WTC11 (cell line): ENCODE results near the gene MASP2. TPM values are rescaled to one million over a fixed set of nuclear protein-coding genes. Genes with fewer than 3 reads are reported as not detected.

Experiments used
- ATAC-seq: fragments of 200-7000 bp; cut with Tn5 transposase; 2 replicates; pipeline ENCODE4 v1.10.0; 2021; ENCODE audit warnings: mild to moderate bottlenecking, moderate library complexity
- CTCF ChIA-PET: fragments of 300-600 bp; sonication (Branson Sonifier 250); formaldehyde crosslinking; loops from one replicate; lab custom pipeline; 2021; ENCODE audit warnings: antibody characterized with exemption; lab: Charles Lee
- POLR2A ChIA-PET: fragments of 350-600 bp; sonication (Branson Sonifier 250); formaldehyde crosslinking; loops from one replicate; lab custom pipeline; 2021; ENCODE audit warnings: antibody characterized with exemption; lab: Charles Lee
- DNase-seq: peaks from one replicate; pipeline ENCODE4 v3.0.0; 2021; ENCODE audit warnings: low spot score
- H3K27ac Mint-ChIP-seq: 2 replicates; pipeline ENCODE4 v1.8.0; 2021; ENCODE audit warnings: mixed read lengths
- H3K27me3 Mint-ChIP-seq: 2 replicates; pipeline ENCODE4 v1.8.0; 2021; ENCODE audit warnings: low read depth, mild to moderate bottlenecking, moderate library complexity, mixed read lengths
- H3K36me3 Mint-ChIP-seq: 2 replicates; pipeline ENCODE4 v1.8.0; 2021; ENCODE audit warnings: mixed read lengths
- H3K4me1 Mint-ChIP-seq: 2 replicates; pipeline ENCODE4 v1.8.0; 2022; ENCODE audit warnings: mixed read lengths
- H3K4me3 Mint-ChIP-seq: 2 replicates; pipeline ENCODE4 v1.8.0; 2021; ENCODE audit warnings: mild to moderate bottlenecking, moderate library complexity, mixed read lengths
- H3K9me3 Mint-ChIP-seq: 2 replicates; pipeline ENCODE4 v1.8.0; 2021; ENCODE audit warnings: mixed read lengths
- CREM ChIP-seq: sonication (generic); formaldehyde crosslinking; IDR thresholded peaks from 2 replicates; pipeline ENCODE4 v1.8.1; 2022; ENCODE audit warnings: mild to moderate bottlenecking, missing genetic modification reagents, moderate library complexity
- E2F5 ChIP-seq: sonication (generic); formaldehyde crosslinking; IDR thresholded peaks from 2 replicates; pipeline ENCODE4 v1.8.1; 2022; ENCODE audit warnings: mild to moderate bottlenecking, moderate library complexity, missing genetic modification reagents
- EMX1 ChIP-seq: fragments of 250-450 bp; sonication (Bioruptor Pico); IDR thresholded peaks from 2 replicates; pipeline ENCODE4 v1.8.0; 2021; ENCODE audit warnings: mild to moderate bottlenecking
- GABPB1 ChIP-seq: sonication (generic); formaldehyde crosslinking; IDR thresholded peaks from 2 replicates; pipeline ENCODE4 v1.8.1; 2023; ENCODE audit warnings: mild to moderate bottlenecking, missing genetic modification reagents
- HMGA2 ChIP-seq: fragments of 250-450 bp; sonication (Bioruptor Pico); IDR thresholded peaks from 2 replicates; pipeline ENCODE4 v1.4.0; 2021; ENCODE audit warnings: mild to moderate bottlenecking, moderate library complexity
- IRF2 ChIP-seq: sonication (generic); formaldehyde crosslinking; IDR thresholded peaks from 2 replicates; pipeline ENCODE4 v1.8.0; 2022; ENCODE audit warnings: low read depth, missing genetic modification reagents, borderline replicate concordance
- JAZF1 ChIP-seq: fragments of 250-450 bp; sonication (Bioruptor Pico); IDR thresholded peaks from 2 replicates; pipeline ENCODE4 v1.9.0; 2021; ENCODE audit warnings: moderate library complexity, mild to moderate bottlenecking, inconsistent platforms
- JUN ChIP-seq: sonication (generic); formaldehyde crosslinking; IDR thresholded peaks from 2 replicates; pipeline ENCODE4 v1.8.0; 2023; ENCODE audit warnings: mild to moderate bottlenecking, missing genetic modification reagents
- NFE2L1 ChIP-seq: sonication (generic); formaldehyde crosslinking; IDR thresholded peaks from 2 replicates; pipeline ENCODE4 v1.8.1; 2023; ENCODE audit warnings: missing genetic modification reagents
- NFYB ChIP-seq: sonication (generic); formaldehyde crosslinking; conservative IDR thresholded peaks from 2 replicates; pipeline ENCODE4 v1.8.0; 2022; ENCODE audit warnings: low read depth, missing genetic modification reagents
- NR2C2 ChIP-seq: sonication (generic); formaldehyde crosslinking; IDR thresholded peaks from 2 replicates; pipeline ENCODE4 v1.8.0; 2022; ENCODE audit warnings: mild to moderate bottlenecking, missing genetic modification reagents
- NR3C1 ChIP-seq: sonication (generic); formaldehyde crosslinking; conservative IDR thresholded peaks from 2 replicates; pipeline ENCODE4 v1.8.1; 2023; ENCODE audit warnings: low read depth, mild to moderate bottlenecking, missing genetic modification reagents
- RORB ChIP-seq: fragments of 250-450 bp; sonication (Bioruptor Pico); IDR thresholded peaks from 2 replicates; pipeline ENCODE4 v1.9.0; 2021; ENCODE audit warnings: mild to moderate bottlenecking
- SMAD3 ChIP-seq: sonication (generic); formaldehyde crosslinking; IDR thresholded peaks from 2 replicates; pipeline ENCODE4 v1.8.0; 2022; ENCODE audit warnings: missing genetic modification reagents, mild to moderate bottlenecking, borderline replicate concordance
- SMAD4 ChIP-seq: sonication (generic); formaldehyde crosslinking; IDR thresholded peaks from 2 replicates; pipeline ENCODE4 v1.8.0; 2022; ENCODE audit warnings: mild to moderate bottlenecking, missing genetic modification reagents
- SOX15 ChIP-seq: fragments of 250-450 bp; sonication (Bioruptor Pico); IDR thresholded peaks from 2 replicates; pipeline ENCODE4 v1.9.0; 2021; ENCODE audit warnings: mild to moderate bottlenecking
- TP53 ChIP-seq: sonication (generic); formaldehyde crosslinking; IDR thresholded peaks from 2 replicates; pipeline ENCODE4 v1.8.1; 2023; ENCODE audit warnings: mild to moderate bottlenecking, missing genetic modification reagents
- ZNF121 ChIP-seq: sonication (generic); formaldehyde crosslinking; IDR thresholded peaks from 2 replicates; pipeline ENCODE4 v1.8.0; 2023; ENCODE audit warnings: missing genetic modification reagents
- ZNF263 ChIP-seq: sonication (generic); formaldehyde crosslinking; IDR thresholded peaks from 2 replicates; pipeline ENCODE4 v1.8.1; 2022; ENCODE audit warnings: low read depth, mild to moderate bottlenecking, moderate library complexity, missing genetic modification reagents
- ZNF317 ChIP-seq: sonication (generic); formaldehyde crosslinking; IDR thresholded peaks from 2 replicates; pipeline ENCODE4 v1.8.1; 2023; ENCODE audit warnings: low read depth, mild to moderate bottlenecking, moderate library complexity, missing genetic modification reagents, borderline replicate concordance
- ZNF671 ChIP-seq: fragments of 250-450 bp; sonication (Bioruptor Pico); IDR thresholded peaks from 2 replicates; pipeline ENCODE4 v1.8.0; 2021; ENCODE audit warnings: mild to moderate bottlenecking
- total RNA-seq: library from RNA; stranded (reverse); gene quantifications from 3 replicates; pipeline ENCODE4 v1.2.3, GENCODE V29; 2021
- TF ChIP-seq, protein P1 (sequence below): sonication (generic); formaldehyde crosslinking; IDR thresholded peaks from 2 replicates; pipeline ENCODE4 v1.8.0; 2023; ENCODE audit warnings: mild to moderate bottlenecking, missing genetic modification reagents
- TF ChIP-seq, protein P2 (sequence below): fragments of 250-450 bp; sonication (Bioruptor Pico); IDR thresholded peaks from 2 replicates; pipeline ENCODE4 v1.9.0; 2021; ENCODE audit warnings: moderate library complexity, mild to moderate bottlenecking, inconsistent platforms, borderline replicate concordance
- TF ChIP-seq, protein P3 (sequence below): sonication (generic); formaldehyde crosslinking; IDR thresholded peaks from 2 replicates; pipeline ENCODE4 v1.8.0; 2022; ENCODE audit warnings: mild to moderate bottlenecking, missing genetic modification reagents
- TF ChIP-seq, protein P4 (sequence below): sonication (generic); formaldehyde crosslinking; IDR thresholded peaks from 2 replicates; pipeline ENCODE4 v1.8.0; 2022; ENCODE audit warnings: mild to moderate bottlenecking, missing genetic modification reagents
- TF ChIP-seq, protein P5 (sequence below): fragments of 250-450 bp; sonication (Bioruptor Pico); IDR thresholded peaks from 2 replicates; pipeline ENCODE4 v1.9.0; 2021; ENCODE audit warnings: mild to moderate bottlenecking

MASP2 gene
- total RNA-seq, 1 experiment from 2014 or later, result 0.57 TPM

GRCh38 chr1:11062965-11063401 is 15.9 kb upstream of the MASP2 start:
- POLR2A ChIA-PET, result no interaction called here
- TF ChIP-seq ZNF317 (CRISPR knock-in tag) (no peak), NFYB (CRISPR knock-in tag) (no peak), HMGA2 (CRISPR knock-in tag) (no peak), IRF2 (no peak), JAZF1 (no peak), TP53 (CRISPR knock-in tag) (no peak), GABPB1 (CRISPR knock-in tag) (no peak)
- TF ChIP-seq, protein P1, sequence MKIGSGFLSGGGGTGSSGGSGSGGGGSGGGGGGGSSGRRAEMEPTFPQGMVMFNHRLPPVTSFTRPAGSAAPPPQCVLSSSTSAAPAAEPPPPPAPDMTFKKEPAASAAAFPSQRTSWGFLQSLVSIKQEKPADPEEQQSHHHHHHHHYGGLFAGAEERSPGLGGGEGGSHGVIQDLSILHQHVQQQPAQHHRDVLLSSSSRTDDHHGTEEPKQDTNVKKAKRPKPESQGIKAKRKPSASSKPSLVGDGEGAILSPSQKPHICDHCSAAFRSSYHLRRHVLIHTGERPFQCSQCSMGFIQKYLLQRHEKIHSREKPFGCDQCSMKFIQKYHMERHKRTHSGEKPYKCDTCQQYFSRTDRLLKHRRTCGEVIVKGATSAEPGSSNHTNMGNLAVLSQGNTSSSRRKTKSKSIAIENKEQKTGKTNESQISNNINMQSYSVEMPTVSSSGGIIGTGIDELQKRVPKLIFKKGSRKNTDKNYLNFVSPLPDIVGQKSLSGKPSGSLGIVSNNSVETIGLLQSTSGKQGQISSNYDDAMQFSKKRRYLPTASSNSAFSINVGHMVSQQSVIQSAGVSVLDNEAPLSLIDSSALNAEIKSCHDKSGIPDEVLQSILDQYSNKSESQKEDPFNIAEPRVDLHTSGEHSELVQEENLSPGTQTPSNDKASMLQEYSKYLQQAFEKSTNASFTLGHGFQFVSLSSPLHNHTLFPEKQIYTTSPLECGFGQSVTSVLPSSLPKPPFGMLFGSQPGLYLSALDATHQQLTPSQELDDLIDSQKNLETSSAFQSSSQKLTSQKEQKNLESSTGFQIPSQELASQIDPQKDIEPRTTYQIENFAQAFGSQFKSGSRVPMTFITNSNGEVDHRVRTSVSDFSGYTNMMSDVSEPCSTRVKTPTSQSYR (CRISPR knock-in tag), result no peak
- Mint-ChIP-seq H3K27me3 (no peaks in the 10 kb centered on the region), H3K36me3 (peaks cover 36% of the 10 kb centered on the region), H3K27ac (no peak overlapping the region; the same call in 1 of the 2 replicates), H3K4me1 (peaks cover 13% of the 10 kb centered on the region), H3K4me3 (no peak overlapping the region), H3K9me3 (no peaks in the 10 kb centered on the region)
- DNase-seq, result no peak
- no peak for ATAC-seq
- CTCF ChIA-PET, result interaction anchor here (0.7 to 2.3 kb wide), 5 partner anchors 10 to 508 kb away, joined by 3 to 24 read pairs (median 7); partner anchors contain the start of gene EXOSC10

DNA sequence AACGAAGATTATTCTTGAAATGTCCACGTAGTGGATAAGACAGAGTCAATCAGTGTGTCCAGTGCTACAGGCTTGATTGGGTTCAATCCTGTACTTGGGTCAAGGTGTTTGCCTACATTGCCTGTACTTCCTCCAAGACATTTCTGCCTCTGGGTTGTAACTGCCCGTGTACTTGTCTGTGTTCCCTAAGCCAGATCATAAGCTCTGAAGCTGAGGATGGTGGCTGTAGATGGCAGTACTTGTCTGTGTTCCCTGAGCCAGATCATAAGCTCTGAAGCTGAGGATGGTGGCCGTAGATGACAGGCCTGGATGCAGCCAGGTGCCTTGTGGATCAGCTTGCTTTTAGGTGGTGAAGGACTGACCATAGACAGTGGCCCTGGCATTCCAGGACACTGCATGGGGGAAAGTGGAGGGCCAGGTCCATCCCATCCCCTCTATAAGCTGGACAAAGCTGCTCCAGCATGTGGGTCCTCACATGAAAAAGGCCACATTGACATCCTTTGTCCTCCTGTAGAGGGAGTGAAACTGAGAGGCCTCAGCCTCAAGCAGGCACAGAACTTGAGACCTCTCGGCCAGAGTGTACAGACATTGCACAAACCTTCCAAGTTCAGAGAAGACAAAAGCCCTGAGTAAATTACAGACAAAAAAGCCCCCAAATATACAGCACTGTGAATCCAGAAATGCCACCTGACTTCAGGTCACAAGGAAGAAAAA is 14.8 kb upstream of the MASP2 start:
- ChIA-PET CTCF (interaction anchor here (1.0 to 3.3 kb wide), 2 partner anchors 25 to 584 kb away, joined by 3 to 67 read pairs; no protein-coding TSS in a partner anchor), POLR2A (no interaction called here)
- Mint-ChIP-seq H3K9me3 (no peaks in the 10 kb centered on the region), H3K4me3 (peak overlapping the region; percentile 90), H3K4me1 (peaks cover 16% of the 10 kb centered on the region), H3K27ac (peak overlapping the region; percentile 63), H3K27me3 (no peaks in the 10 kb centered on the region), H3K36me3 (peaks cover 39% of the 10 kb centered on the region)
- DNase-seq, result no peak
- no peak for ATAC-seq
- TF ChIP-seq ZNF317 (CRISPR knock-in tag), result no peak
- no peak for TF ChIP-seq ZNF671 (CRISPR knock-in tag)
- no peak for TF ChIP-seq ZNF263 (CRISPR knock-in tag)
- no peak for TF ChIP-seq NR3C1 (CRISPR knock-in tag)
- TF ChIP-seq E2F5, result no peak
- TF ChIP-seq CREM (CRISPR knock-in tag), result no peak
- TF ChIP-seq EMX1 (CRISPR knock-in tag), result no peak
- TF ChIP-seq SMAD3, result no peak

GRCh38 chr1:11059968-11060830 is 13.2 kb upstream of the MASP2 start, which contains the start of gene SRM:
SRM (minus strand) TSS chr1:11060018; CDS start chr1:11059943, 75 bp downstream.
- ChIA-PET CTCF (interaction anchor here (0.6 to 3.3 kb wide), 5 partner anchors 9 to 43 kb away, joined by 3 to 67 read pairs (median 4); partner anchors contain the start of gene EXOSC10), POLR2A (interaction anchor here (0.5 to 1.0 kb wide), 4 partner anchors 39 to 311 kb away, joined by 3 read pairs; partner anchors contain the start of genes EXOSC10 and MTOR)
- peaks cover 16% of the 10 kb centered on the region for H3K4me1 Mint-ChIP-seq
- H3K27ac Mint-ChIP-seq, result peak within 1 kb of the TSS; percentile 94
- no peaks in the 10 kb centered on the region for H3K9me3 Mint-ChIP-seq
- H3K36me3 Mint-ChIP-seq, result peaks cover 24% of the 10 kb centered on the region
- DNase-seq (peak; percentile 93), ATAC-seq (peak; percentile 95)
- H3K4me3 Mint-ChIP-seq, result peak within 1 kb of the TSS; percentile 94
- H3K27me3 Mint-ChIP-seq, result no peaks in the 10 kb centered on the region
- no peak for TF ChIP-seq SMAD4 (CRISPR knock-in tag)
- no peak for TF ChIP-seq GABPB1 (CRISPR knock-in tag)
- TF ChIP-seq NR2C2 (CRISPR knock-in tag), result no peak
- no peak for TF ChIP-seq JUN
- TF ChIP-seq, protein P2, sequence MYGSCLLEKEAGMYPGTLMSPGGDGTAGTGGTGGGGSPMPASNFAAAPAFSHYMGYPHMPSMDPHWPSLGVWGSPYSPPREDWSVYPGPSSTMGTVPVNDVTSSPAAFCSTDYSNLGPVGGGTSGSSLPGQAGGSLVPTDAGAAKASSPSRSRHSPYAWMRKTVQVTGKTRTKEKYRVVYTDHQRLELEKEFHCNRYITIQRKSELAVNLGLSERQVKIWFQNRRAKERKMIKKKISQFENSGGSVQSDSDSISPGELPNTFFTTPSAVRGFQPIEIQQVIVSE (CRISPR knock-in tag), result no peak
- TF ChIP-seq SOX15 (CRISPR knock-in tag), result no peak
- TF ChIP-seq, protein P3, sequence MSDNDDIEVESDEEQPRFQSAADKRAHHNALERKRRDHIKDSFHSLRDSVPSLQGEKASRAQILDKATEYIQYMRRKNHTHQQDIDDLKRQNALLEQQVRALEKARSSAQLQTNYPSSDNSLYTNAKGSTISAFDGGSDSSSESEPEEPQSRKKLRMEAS (CRISPR knock-in tag), result peak; percentile 11; the same call in 1 of the 2 replicates
- no peak for TF ChIP-seq RORB
- TF ChIP-seq CREM (CRISPR knock-in tag), result peak; percentile 62; the same call in 1 of the 2 replicates
- TF ChIP-seq NFE2L1 (CRISPR knock-in tag), result no peak
- no peak for TF ChIP-seq ZNF121 (CRISPR knock-in tag)
- TF ChIP-seq, protein P4, sequence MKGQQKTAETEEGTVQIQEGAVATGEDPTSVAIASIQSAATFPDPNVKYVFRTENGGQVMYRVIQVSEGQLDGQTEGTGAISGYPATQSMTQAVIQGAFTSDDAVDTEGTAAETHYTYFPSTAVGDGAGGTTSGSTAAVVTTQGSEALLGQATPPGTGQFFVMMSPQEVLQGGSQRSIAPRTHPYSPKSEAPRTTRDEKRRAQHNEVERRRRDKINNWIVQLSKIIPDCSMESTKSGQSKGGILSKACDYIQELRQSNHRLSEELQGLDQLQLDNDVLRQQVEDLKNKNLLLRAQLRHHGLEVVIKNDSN (CRISPR knock-in tag), result peak; percentile 46; the same call in 1 of the 2 replicates
- TF ChIP-seq, protein P5, sequence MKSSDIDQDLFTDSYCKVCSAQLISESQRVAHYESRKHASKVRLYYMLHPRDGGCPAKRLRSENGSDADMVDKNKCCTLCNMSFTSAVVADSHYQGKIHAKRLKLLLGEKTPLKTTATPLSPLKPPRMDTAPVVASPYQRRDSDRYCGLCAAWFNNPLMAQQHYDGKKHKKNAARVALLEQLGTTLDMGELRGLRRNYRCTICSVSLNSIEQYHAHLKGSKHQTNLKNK (CRISPR knock-in tag), result no peak
